ENCODE results near the gene ABCC1. TPM values are rescaled to one million over a fixed set of nuclear protein-coding genes. Genes with fewer than 3 reads are reported as not detected.

Gene ABCC1
- total RNA-seq, 4 donors from 2014 or later = 12.1 to 39.2 (median 18.6) TPM

DNA sequence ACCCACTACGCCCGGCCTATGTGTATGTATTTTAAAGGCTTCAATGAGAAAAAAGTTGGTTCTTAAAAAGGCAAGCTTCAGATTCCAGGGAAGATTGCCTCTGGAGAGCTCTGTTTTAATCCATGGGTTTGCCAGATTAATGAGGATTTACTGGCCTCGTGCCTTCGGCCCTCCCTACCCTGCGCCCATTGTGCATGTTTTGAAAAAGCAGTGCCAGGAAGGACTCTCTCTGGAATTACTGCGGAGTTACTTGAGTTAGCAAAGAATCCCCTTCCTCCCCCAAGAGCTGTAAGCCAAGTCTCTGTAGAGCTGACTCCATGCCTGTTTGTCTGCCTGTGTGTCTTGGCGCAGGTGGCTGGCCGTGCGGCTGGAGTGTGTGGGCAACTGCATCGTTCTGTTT is 175.0 kb downstream of the ABCC1 start:
- H3K9me3 ChIP-seq = peaks cover 0 to 9% of the 10 kb centered on the region in 2 donors
- H3K36me3 ChIP-seq = no peaks in the 10 kb centered on the region
- no peaks in the 10 kb centered on the region for H3K27me3 ChIP-seq
- H3K27ac ChIP-seq = no peak overlapping the region
- no peak for DNase-seq
- H3K4me1 ChIP-seq = no peaks in the 10 kb centered on the region
- no peak overlapping the region for H3K4me3 ChIP-seq
- intact Hi-C loops (cut with DNase I; ENCODE audit: low total_unique reads) = loop anchor here (10.0 kb wide), 1 partner anchor 350 kb away; no protein-coding TSS in a partner anchor
- TF ChIP-seq POLR2A (IDR thresholded peaks at IDR 0.05) = no peak
- TF ChIP-seq, protein P1, sequence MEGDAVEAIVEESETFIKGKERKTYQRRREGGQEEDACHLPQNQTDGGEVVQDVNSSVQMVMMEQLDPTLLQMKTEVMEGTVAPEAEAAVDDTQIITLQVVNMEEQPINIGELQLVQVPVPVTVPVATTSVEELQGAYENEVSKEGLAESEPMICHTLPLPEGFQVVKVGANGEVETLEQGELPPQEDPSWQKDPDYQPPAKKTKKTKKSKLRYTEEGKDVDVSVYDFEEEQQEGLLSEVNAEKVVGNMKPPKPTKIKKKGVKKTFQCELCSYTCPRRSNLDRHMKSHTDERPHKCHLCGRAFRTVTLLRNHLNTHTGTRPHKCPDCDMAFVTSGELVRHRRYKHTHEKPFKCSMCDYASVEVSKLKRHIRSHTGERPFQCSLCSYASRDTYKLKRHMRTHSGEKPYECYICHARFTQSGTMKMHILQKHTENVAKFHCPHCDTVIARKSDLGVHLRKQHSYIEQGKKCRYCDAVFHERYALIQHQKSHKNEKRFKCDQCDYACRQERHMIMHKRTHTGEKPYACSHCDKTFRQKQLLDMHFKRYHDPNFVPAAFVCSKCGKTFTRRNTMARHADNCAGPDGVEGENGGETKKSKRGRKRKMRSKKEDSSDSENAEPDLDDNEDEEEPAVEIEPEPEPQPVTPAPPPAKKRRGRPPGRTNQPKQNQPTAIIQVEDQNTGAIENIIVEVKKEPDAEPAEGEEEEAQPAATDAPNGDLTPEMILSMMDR (IDR thresholded peaks at IDR 0.05) = no peak

DNA sequence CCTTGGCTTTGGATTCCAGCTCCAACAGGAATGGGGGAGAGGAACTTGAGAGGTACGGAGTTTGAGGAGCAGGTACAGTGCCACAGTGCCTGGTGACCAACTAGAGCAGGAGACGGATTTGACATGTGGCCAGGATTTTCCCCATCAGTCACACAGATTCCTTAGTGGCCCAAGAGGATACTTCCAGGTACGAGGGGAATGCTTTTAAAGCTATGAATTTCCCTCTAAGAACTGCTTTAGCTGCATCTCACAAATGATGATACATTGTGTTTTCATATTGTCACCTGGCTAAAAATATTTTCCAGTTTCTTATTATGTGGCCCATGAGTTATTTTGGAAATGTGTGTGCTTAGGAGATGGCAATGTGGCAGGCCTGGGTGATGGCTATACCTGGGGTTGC is 175.6 kb downstream of the ABCC1 start:
- H3K4me3 ChIP-seq = no peak overlapping the region
- no peaks in the 10 kb centered on the region for H3K36me3 ChIP-seq
- peaks cover 0 to 9% of the 10 kb centered on the region in 2 donors for H3K9me3 ChIP-seq
- intact Hi-C loops (cut with DNase I; ENCODE audit: low total_unique reads) = loop anchor here (10.0 kb wide), 1 partner anchor 350 kb away; no protein-coding TSS in a partner anchor
- H3K27me3 ChIP-seq = no peaks in the 10 kb centered on the region
- no peak for DNase-seq
- no peak overlapping the region for H3K27ac ChIP-seq
- no peaks in the 10 kb centered on the region for H3K4me1 ChIP-seq
- TF ChIP-seq, protein P1 (IDR thresholded peaks at IDR 0.05) = no peak
- no peak for TF ChIP-seq POLR2A (IDR thresholded peaks at IDR 0.05)

DNA sequence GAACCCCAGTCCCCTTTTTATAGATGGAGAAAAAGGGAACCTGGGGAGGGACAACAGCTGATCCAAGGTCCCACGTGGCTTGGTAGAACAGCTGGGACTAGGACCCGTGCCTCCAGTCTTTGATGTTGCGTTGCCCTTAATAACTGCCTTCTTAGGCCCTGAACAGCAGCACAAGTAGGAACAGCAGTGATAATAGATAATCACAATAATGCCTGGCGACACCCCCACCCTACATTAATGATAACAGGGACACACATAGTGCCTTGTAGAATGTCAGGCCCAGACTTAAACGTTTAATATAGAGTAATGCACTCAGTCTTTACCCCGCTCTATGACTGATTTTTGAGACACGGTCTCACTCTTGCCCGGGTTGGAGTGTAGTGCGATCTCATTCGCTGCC is 177.5 kb downstream of the ABCC1 start:
- no peaks in the 10 kb centered on the region for H3K36me3 ChIP-seq
- TF ChIP-seq POLR2A (IDR thresholded peaks at IDR 0.05) = no peak
- TF ChIP-seq, protein P1 (IDR thresholded peaks at IDR 0.05) = no peak
- intact Hi-C loops (cut with DNase I; ENCODE audit: low total_unique reads) = loop anchor here (10.0 kb wide), 1 partner anchor 352 kb away; no protein-coding TSS in a partner anchor

DNA sequence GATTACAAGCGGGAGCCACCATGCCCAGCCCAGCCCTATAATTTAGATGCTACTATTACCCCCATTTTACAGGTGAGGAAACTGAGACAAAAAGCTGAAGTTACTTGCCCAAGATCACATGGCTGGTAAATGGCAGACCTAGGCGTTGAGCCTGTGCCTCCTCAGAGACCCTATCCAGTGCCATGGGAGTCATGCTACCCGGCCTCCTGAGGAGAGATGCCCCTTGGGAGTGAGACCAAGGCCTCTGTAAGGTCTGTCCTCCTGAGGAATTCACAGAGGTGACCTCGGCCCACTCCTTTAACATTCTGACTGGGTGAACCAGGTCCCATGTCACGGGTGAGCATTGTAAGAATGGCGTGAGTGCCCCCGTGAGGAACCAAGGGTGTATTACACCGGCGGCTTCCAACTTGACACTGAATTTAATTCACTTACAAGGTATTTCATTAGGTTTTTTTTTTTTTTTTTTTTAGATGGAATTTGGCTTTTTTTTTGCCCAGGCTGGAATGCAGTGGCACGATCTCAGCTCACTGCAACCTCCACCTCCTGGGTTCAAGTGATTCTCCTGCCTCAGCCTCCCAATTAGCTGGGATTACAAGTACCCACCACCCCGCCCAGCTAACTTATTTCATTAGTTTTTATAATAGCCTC is 178.2 kb downstream of the ABCC1 start:
- Histone ChIP-seq H3K9me3 (peaks cover 0 to 9% of the 10 kb centered on the region in 2 donors), H3K27ac (peak overlapping the region; percentile 46 to 48), H3K36me3 (no peaks in the 10 kb centered on the region), H3K4me3 (no peak overlapping the region), H3K4me1 (no peaks in the 10 kb centered on the region), H3K27me3 (no peaks in the 10 kb centered on the region)
- peak; percentile 70 to 74 for DNase-seq
- TF ChIP-seq POLR2A (IDR thresholded peaks at IDR 0.05) = no peak
- TF ChIP-seq, protein P1 (IDR thresholded peaks at IDR 0.05) = peak; percentile 86 to 89 (median 88)
- intact Hi-C loops (cut with DNase I; ENCODE audit: low total_unique reads) = loop anchor here (10.0 kb wide), 1 partner anchor 353 kb away; no protein-coding TSS in a partner anchor

More for the DNA sequence above, 177.5 kb downstream of the ABCC1 start:
- no peak for DNase-seq
- Histone ChIP-seq H3K4me3 (no peak overlapping the region), H3K27ac (peak overlapping the region in 1 of 2 donors; percentile 46), H3K27me3 (no peaks in the 10 kb centered on the region), H3K9me3 (peaks cover 0 to 9% of the 10 kb centered on the region in 2 donors), H3K4me1 (no peaks in the 10 kb centered on the region)

GRCh38 chr16:16131204-16131603 is 181.8 kb downstream of the ABCC1 start:
- H3K4me3 ChIP-seq = no peak overlapping the region
- H3K27ac ChIP-seq = no peak overlapping the region
- TF ChIP-seq POLR2A (IDR thresholded peaks at IDR 0.05) = no peak
- TF ChIP-seq, protein P1 (IDR thresholded peaks at IDR 0.05) = no peak
- no peaks in the 10 kb centered on the region for H3K27me3 ChIP-seq
- H3K36me3 ChIP-seq = no peaks in the 10 kb centered on the region
- H3K9me3 ChIP-seq = no peaks in the 10 kb centered on the region
- no peaks in the 10 kb centered on the region for H3K4me1 ChIP-seq
- no peak for DNase-seq
- intact Hi-C loops (cut with DNase I; ENCODE audit: low total_unique reads) = no loop called here
